GM10266 (cell line): ENCODE measurements around the gene GADD45B.
"Not testable (repeated sequence)": the region's sequence is repeated elsewhere in the genome, so short reads cannot be mapped to it uniquely, and the experiment has no call there.

Experiments used
- DNase-seq: peaks from one replicate; pipeline ENCODE4 v3.0.0; 2012; ENCODE audit errors: extremely low spot score
- TF ChIP-seq, protein P1 (sequence below): IDR thresholded peaks from 2 replicates; pipeline ENCODE4 v1.5.1; 2012; ENCODE audit warnings: mild to moderate bottlenecking, low read depth; ENCODE audit not compliant: control insufficient read depth, insufficient read depth; ENCODE audit errors: missing control alignments

The GADD45B gene

GRCh38 chr19:2490659-2491058 lies 14.7 kb downstream of the GADD45B start:
- no peak for DNase-seq
- TF ChIP-seq, protein P1, sequence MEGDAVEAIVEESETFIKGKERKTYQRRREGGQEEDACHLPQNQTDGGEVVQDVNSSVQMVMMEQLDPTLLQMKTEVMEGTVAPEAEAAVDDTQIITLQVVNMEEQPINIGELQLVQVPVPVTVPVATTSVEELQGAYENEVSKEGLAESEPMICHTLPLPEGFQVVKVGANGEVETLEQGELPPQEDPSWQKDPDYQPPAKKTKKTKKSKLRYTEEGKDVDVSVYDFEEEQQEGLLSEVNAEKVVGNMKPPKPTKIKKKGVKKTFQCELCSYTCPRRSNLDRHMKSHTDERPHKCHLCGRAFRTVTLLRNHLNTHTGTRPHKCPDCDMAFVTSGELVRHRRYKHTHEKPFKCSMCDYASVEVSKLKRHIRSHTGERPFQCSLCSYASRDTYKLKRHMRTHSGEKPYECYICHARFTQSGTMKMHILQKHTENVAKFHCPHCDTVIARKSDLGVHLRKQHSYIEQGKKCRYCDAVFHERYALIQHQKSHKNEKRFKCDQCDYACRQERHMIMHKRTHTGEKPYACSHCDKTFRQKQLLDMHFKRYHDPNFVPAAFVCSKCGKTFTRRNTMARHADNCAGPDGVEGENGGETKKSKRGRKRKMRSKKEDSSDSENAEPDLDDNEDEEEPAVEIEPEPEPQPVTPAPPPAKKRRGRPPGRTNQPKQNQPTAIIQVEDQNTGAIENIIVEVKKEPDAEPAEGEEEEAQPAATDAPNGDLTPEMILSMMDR: no peak

DNA sequence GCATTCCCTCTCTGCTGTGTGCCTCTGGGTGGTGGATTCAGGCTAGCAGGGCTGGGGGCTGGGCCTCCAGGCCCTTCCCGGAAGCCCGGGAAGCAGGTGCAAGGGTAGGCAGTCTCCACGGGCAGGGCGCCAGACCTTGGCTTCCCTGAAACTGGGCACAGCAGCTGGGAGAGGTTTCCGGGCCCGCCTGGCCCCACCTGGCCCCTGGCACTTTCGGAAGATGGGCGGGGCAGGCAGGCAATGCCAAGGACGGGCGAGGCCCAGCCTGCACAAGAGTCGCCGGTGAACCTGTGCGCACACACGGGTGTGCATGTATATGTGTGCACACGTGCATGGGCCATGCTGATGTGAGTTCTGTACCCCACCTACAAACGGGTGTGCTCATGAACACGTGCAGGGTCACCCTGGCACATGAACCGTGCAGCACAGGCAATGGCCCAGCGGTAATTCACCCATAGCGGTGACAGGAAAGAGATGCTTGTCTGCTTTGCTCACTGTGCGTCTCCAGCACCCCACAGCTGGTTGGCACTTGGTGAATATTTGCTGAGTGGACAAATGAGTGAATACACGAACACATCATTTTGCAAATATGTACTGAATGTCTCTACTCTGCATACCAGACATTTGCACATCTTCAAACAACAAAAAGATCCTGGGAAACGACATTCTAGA lies 15.3 kb downstream of the GADD45B start:
- TF ChIP-seq, protein P1: no peak
- DNase-seq: no peak

DNA sequence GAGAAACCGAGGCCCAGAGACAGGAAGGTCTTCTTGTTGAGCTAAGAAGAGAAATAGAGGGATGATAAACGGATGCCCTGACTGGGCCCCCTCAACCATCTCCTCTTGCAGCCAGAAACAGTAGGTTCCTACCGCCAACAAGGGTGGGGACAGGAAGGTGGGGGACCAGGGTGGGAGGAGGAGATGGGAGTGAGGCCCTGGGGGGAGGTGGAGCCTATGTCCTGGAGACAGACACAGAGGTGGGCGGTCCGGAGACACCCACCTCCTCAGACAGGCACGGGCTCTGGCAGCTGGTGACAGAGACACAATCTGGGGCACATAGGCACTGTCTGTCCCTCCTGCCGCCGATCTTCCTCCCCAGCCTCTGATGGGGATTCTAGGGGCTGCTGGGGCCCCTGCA lies 16.9 kb downstream of the GADD45B start:
- TF ChIP-seq, protein P1: no peak
- no peak for DNase-seq

DNA sequence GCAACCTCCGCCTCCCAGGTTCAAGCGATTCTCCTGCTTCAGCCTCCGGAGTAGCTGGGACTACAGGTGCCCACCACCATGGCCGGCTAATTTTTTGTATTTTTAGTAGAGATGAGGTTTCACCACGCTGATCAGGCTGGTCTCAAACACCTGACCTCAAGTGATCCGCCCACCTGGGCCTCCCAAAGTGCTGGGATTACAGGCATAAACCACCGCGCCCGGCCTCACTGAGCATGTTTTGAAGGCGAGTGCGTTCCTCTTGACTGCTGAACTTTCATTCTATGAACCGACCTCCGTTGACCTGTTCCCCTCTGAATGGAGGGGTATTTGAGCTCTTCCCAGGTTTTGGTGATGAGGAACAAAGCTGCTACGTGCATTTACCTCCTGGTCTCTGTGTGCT lies 17.5 kb downstream of the GADD45B start:
- DNase-seq: not testable (repeated sequence)

- TF ChIP-seq, protein P1: no peak
- no peak for DNase-seq
Measured at GRCh38 chr19:2494084-2494446, 18.1 kb downstream of the GADD45B start.

- DNase-seq: peak; percentile 85
- TF ChIP-seq, protein P1: no peak
Measured at GRCh38 chr19:2494447-2495129, 18.7 kb downstream of the GADD45B start.

- DNase-seq: no peak
- TF ChIP-seq, protein P1: no peak
Measured at GRCh38 chr19:2495130-2495641, 19.3 kb downstream of the GADD45B start.
